IgD-negative memory B cell (primary cell): Measurements from ENCODE around the gene MTMR3. TPM values are rescaled to one million over a fixed set of nuclear protein-coding genes. Genes with fewer than 3 reads are reported as not detected.

Experiments
- H3K27ac Mint-ChIP-seq, 3 donors: one replicate each; pipeline ENCODE4 v1.8.0; 2020 to 2022; ENCODE audit warnings: mild to moderate bottlenecking in 3 of 3, mixed read lengths in 3 of 3, moderate library complexity in 1 of 3
- H3K27me3 Mint-ChIP-seq: one replicate; pipeline ENCODE4 v1.8.0; 2021; ENCODE audit warnings: mixed read lengths
- H3K36me3 Mint-ChIP-seq: one replicate; pipeline ENCODE4 v1.8.0; 2020; ENCODE audit warnings: mild to moderate bottlenecking, mixed read lengths
- H3K4me1 Mint-ChIP-seq, 3 donors: one replicate each; pipeline ENCODE4 v1.8.0; 2020 to 2022; ENCODE audit warnings: mixed read lengths in 3 of 3, mild to moderate bottlenecking in 1 of 3
- H3K4me3 Mint-ChIP-seq, 4 donors: one replicate each; pipeline ENCODE4 v1.8.0; 2020 to 2022; ENCODE audit warnings: mild to moderate bottlenecking in 4 of 4, mixed read lengths in 4 of 4, moderate library complexity in 3 of 4
- H3K9me3 Mint-ChIP-seq, 3 donors: one replicate each; pipeline ENCODE4 v1.8.0; 2020 to 2021; ENCODE audit warnings: mixed read lengths in 3 of 3, mild to moderate bottlenecking in 1 of 3
- polyA plus RNA-seq: library from polyadenylated mRNA; unstranded; fragments of 300-500 nt; fragmentation: Illumina TruSeq; gene quantifications from one replicate; pipeline ENCODE4 v1.2.3, GENCODE V29; 2021

Gene MTMR3
- polyA plus RNA-seq, 1 donor from 2014 or later: 15.0 TPM

- no peaks in the 10 kb centered on the region for H3K27me3 Mint-ChIP-seq
- H3K9me3 Mint-ChIP-seq: no peaks in the 10 kb centered on the region
- no peak overlapping the region for H3K4me3 Mint-ChIP-seq
- H3K4me1 Mint-ChIP-seq: peaks cover 0 to 4% (median 0%) of the 10 kb centered on the region in 3 donors
- peaks cover 9% of the 10 kb centered on the region for H3K36me3 Mint-ChIP-seq
- H3K27ac Mint-ChIP-seq: no peak overlapping the region
Measured at GRCh38 chr22:29983296-29983917, 100.4 kb downstream of the MTMR3 start.

DNA sequence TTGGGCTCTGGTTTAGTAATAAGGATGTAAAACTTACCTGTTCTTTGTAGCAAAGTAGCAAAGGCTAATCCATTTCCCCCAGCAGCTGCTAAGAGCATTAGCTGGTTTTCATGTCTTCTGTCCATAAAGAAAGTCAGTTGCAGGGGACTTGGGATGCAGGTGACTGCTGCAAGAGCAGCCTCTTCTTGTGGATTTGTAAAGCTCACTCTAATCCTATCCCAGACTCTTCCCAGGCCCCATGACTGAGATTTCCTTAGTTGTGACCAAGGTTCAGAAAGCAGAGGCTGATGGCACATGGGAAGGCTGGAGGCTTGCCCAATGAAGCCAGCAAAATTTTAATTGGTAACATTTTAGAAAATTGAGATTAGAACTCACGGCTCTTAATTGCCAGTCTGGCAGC, 102.9 kb downstream of the MTMR3 start:
- peaks cover 0 to 4% (median 0%) of the 10 kb centered on the region in 3 donors for H3K4me1 Mint-ChIP-seq
- H3K36me3 Mint-ChIP-seq: peaks cover 9% of the 10 kb centered on the region
- H3K27ac Mint-ChIP-seq: peak overlapping the region in 1 of 3 donors; percentile 25
- no peaks in the 10 kb centered on the region for H3K27me3 Mint-ChIP-seq
- H3K9me3 Mint-ChIP-seq: no peaks in the 10 kb centered on the region
- no peak overlapping the region for H3K4me3 Mint-ChIP-seq

DNA sequence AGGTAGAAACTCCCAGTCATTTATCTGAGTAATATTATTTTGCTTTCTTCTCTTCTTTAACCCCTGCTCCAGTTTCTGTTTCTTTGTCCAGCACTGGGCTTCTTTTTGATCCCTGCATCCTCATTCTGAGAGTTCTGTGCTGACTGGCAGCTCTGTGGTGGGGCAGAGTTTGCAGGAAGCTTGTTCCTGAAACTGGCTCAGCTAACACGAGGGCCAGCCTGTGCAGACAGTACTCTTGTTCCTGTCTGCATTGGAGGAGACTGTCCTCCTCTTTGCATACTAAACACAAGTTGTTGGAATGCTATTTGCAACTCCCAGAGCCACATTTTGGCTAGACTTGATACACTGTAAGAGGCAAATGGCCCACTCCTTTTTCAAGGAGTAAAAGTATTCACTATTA, 104.2 kb downstream of the MTMR3 start:
- H3K4me1 Mint-ChIP-seq: peaks cover 0 to 4% (median 0%) of the 10 kb centered on the region in 3 donors
- no peaks in the 10 kb centered on the region for H3K27me3 Mint-ChIP-seq
- H3K36me3 Mint-ChIP-seq: peaks cover 8% of the 10 kb centered on the region
- H3K27ac Mint-ChIP-seq: peak overlapping the region in 1 of 3 donors; percentile 9
- H3K9me3 Mint-ChIP-seq: no peaks in the 10 kb centered on the region
- H3K4me3 Mint-ChIP-seq: no peak overlapping the region

- H3K36me3 Mint-ChIP-seq: peaks cover 8% of the 10 kb centered on the region
- no peak overlapping the region for H3K4me3 Mint-ChIP-seq
- no peak overlapping the region for H3K27ac Mint-ChIP-seq
- peaks cover 0 to 4% (median 0%) of the 10 kb centered on the region in 3 donors for H3K4me1 Mint-ChIP-seq
- no peaks in the 10 kb centered on the region for H3K27me3 Mint-ChIP-seq
- H3K9me3 Mint-ChIP-seq: no peaks in the 10 kb centered on the region
Measured at GRCh38 chr22:29988719-29989118, 105.7 kb downstream of the MTMR3 start.

GRCh38 chr22:29989446-29989845, 106.5 kb downstream of the MTMR3 start:
- peaks cover 6% of the 10 kb centered on the region for H3K36me3 Mint-ChIP-seq
- H3K4me1 Mint-ChIP-seq: peaks cover 0 to 2% (median 0%) of the 10 kb centered on the region in 3 donors
- no peaks in the 10 kb centered on the region for H3K9me3 Mint-ChIP-seq
- H3K27me3 Mint-ChIP-seq: no peaks in the 10 kb centered on the region
- H3K27ac Mint-ChIP-seq: no peak overlapping the region
- no peak overlapping the region for H3K4me3 Mint-ChIP-seq

DNA sequence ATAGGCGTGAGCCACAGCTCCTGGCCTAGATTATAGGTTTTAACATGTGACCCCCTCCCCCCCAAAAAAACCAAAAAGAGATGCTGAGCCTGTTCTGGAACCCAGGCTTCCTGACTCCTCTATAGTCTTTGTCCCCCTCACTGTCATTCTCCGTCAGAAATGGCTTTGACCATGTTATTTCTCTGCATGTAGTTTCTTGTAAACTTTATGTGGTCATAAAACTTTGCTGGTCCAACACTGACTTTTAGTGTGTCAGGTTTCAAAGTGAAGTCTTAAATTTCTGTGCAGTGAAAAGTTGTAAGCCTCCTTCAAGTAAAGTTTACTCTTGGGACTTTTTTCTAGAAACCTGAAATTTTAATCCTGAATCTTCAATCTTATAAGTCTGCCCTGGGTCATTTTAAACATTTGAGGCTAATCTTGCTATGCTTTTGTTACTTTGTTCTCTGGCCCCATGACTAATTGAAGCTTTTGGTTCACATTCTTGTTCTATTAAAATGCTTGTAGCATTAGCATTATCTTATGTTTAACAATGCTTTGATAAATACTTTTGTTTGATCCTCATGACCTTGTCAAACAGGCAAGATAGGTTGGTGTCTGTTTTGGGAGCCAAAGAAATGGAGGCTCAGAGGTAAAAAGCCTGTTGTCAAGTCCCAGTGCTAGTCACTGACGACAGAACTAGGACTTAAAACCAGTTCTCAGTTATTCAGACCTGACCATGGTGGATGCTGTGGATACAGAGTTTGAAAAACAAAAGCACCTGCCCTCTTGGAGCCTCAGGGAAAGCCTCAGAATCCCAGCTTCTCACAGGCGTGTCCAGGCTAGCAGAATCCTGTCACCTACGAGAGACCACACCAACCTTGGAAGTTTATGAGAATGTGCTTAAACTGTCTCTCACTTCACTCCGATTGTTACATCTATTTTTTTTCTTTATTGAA, 109.6 kb downstream of the MTMR3 start:
- peaks cover 6% of the 10 kb centered on the region for H3K36me3 Mint-ChIP-seq
- H3K9me3 Mint-ChIP-seq: no peaks in the 10 kb centered on the region
- H3K27ac Mint-ChIP-seq: peak overlapping the region in 1 of 3 donors; percentile 27
- no peaks in the 10 kb centered on the region for H3K4me1 Mint-ChIP-seq
- H3K4me3 Mint-ChIP-seq: no peak overlapping the region
- no peaks in the 10 kb centered on the region for H3K27me3 Mint-ChIP-seq

GRCh38 chr22:29994027-29994715, 111.2 kb downstream of the MTMR3 start:
- Mint-ChIP-seq H3K36me3 (peaks cover 6% of the 10 kb centered on the region), H3K9me3 (no peaks in the 10 kb centered on the region), H3K4me3 (no peak overlapping the region), H3K4me1 (no peaks in the 10 kb centered on the region), H3K27ac (no peak overlapping the region), H3K27me3 (no peaks in the 10 kb centered on the region)

DNA sequence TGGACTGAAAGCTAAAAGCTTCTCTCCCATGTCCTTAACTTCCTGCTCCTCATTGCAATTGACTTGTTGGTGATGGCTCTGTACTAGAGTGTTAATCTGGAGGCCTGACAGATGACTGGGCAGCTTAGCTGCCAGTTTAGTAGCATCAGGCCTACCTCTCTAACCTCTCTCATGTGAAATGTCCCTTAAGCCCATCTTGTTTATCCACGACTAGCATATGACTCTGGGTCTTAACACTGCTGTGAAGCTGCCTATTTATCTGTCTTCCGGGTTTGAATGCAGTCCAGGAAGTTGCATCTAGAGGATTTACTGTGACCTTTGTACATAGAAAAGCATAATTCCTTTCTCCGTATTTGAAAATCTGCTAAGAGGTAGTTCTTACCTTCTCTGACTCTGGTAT, 112.0 kb downstream of the MTMR3 start:
- peaks cover 6% of the 10 kb centered on the region for H3K36me3 Mint-ChIP-seq
- no peaks in the 10 kb centered on the region for H3K9me3 Mint-ChIP-seq
- no peak overlapping the region for H3K4me3 Mint-ChIP-seq

DNA sequence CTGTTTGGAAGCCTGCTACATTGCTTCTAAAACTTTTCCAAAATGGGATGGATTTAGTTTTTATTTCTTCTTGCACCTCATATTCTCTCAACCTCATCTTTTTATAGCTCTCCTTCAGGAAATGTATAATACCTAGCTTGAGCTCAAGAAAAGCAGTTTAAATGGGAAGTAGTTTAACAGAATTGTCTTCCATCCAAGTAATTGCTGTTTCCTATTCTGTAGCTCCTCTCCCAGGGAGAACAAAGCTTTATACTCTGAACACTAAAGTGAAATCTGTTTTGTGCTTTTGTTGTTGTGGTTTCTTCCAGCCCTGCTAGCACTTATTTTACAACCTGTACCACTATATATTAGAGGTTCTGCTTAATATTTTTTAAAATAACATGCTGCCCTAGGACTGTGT, 114.1 kb downstream of the MTMR3 start:
- Mint-ChIP-seq H3K4me1 (peaks cover 0 to 1% (median 0%) of the 10 kb centered on the region in 3 donors), H3K9me3 (no peaks in the 10 kb centered on the region), H3K4me3 (no peak overlapping the region), H3K27me3 (no peaks in the 10 kb centered on the region), H3K27ac (no peak overlapping the region), H3K36me3 (peaks cover 3% of the 10 kb centered on the region)

More for the DNA sequence above, 112.0 kb downstream of the MTMR3 start:
- Mint-ChIP-seq H3K27ac (peak overlapping the region in 1 of 3 donors; percentile 35), H3K27me3 (no peaks in the 10 kb centered on the region), H3K4me1 (no peaks in the 10 kb centered on the region)

GRCh38 chr22:29997516-29997915, 114.5 kb downstream of the MTMR3 start:
- Mint-ChIP-seq H3K27me3 (no peaks in the 10 kb centered on the region), H3K36me3 (peaks cover 3% of the 10 kb centered on the region), H3K4me1 (peaks cover 0 to 1% (median 0%) of the 10 kb centered on the region in 3 donors), H3K9me3 (no peaks in the 10 kb centered on the region), H3K27ac (no peak overlapping the region), H3K4me3 (no peak overlapping the region)

DNA sequence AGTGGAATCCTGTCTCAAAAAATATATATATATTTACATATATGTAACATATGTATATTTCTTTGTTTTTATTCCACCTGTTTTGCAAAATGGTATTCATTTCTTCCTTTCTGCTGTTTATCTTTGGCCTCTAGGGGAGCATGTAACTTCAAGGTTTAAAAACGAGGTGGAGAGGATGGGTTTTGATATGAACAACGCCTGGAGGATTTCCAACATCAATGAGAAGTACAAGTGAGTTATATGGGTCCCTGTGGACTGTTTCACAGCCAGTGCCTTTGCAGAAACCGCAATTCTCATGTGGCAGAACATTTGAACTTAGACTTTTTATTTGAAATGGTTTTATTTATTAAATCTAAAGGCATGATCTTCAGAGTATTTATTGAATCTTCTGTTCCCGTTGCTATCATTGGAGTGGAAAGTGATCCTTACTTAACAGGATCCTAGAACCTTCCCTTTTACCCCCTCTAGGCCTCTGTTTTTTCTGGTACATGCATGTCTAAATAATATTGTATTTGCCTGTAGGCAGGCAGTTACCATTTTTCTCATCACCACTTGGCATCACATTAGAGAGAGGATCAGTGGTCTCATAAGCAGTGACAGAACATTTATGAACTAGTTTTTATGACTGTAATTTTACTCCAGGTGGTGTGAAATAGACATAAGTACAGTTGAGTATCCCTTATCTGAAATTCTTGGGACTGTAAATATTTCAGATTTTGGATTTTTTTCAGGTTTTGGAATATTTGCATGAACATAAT, 115.8 kb downstream of the MTMR3 start:
- Mint-ChIP-seq H3K4me3 (no peak overlapping the region), H3K4me1 (peaks cover 0 to 1% (median 0%) of the 10 kb centered on the region in 3 donors), H3K36me3 (peaks cover 3% of the 10 kb centered on the region), H3K9me3 (no peaks in the 10 kb centered on the region), H3K27ac (no peak overlapping the region), H3K27me3 (no peaks in the 10 kb centered on the region)

DNA sequence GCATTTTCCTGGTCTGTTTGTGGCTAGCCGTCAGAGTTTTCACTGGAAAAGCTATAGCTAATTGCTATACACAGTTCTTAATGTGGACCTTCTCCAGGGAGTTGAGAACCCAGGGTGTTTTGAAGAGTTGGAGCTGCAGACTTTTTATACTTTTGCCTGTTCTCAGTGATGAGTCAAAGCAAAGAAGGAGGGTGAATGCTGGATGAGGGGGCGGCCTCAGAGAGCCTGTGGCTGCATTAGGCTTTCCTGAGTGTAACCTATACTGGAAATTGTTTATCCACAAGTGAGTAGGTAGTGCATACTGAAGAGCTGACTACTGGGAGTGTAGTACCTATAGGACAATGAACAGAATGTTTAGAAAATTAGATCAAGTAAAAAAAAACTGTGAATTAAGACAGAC, 117.6 kb downstream of the MTMR3 start:
- H3K4me3 Mint-ChIP-seq: no peak overlapping the region
- no peaks in the 10 kb centered on the region for H3K9me3 Mint-ChIP-seq
- no peaks in the 10 kb centered on the region for H3K27me3 Mint-ChIP-seq
- H3K27ac Mint-ChIP-seq: peak overlapping the region in 1 of 3 donors; percentile 53
- H3K36me3 Mint-ChIP-seq: no peaks in the 10 kb centered on the region
- peaks cover 0 to 1% (median 0%) of the 10 kb centered on the region in 3 donors for H3K4me1 Mint-ChIP-seq

- Mint-ChIP-seq H3K36me3 (no peaks in the 10 kb centered on the region), H3K27ac (peak overlapping the region; percentile 10 to 59 (median 27))
Measured at GRCh38 chr22:30001459-30001858, 118.5 kb downstream of the MTMR3 start.

DNA sequence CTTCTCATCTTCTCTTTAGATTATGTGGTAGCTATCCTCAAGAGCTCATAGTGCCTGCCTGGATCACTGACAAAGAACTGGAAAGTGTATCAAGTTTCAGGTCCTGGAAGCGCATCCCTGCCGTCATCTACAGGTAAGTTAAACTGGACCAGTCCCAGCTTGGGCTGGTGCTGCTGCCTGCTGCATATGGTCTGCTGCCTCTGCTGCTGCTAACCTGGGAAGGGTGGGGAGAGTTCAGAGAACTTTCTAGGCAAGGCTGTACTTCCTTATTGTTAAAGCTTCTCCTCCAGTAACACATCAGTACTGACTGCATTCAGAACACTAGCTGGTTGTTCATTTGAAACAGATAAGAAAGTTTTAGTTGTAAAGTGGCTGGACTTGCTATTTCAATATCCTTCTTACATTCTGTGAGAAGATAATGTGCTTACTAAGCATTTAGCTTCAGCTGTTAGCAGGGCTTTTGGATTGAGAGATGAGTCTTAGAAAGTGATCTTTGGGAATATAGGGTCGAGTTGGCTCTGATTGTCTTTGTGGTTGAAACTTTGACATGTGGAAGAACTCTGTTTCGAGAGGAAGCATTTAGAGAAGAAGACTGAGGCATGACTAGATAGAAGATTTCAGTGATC, 120.0 kb downstream of the MTMR3 start:
- Mint-ChIP-seq H3K27ac (peak overlapping the region in 1 of 3 donors; percentile 14), H3K4me1 (peaks cover 0 to 1% (median 0%) of the 10 kb centered on the region in 3 donors), H3K4me3 (no peak overlapping the region), H3K27me3 (no peaks in the 10 kb centered on the region), H3K36me3 (no peaks in the 10 kb centered on the region), H3K9me3 (no peaks in the 10 kb centered on the region)

More at GRCh38 chr22:30001459-30001858, 118.5 kb downstream of the MTMR3 start:
- Mint-ChIP-seq H3K9me3 (no peaks in the 10 kb centered on the region), H3K27me3 (no peaks in the 10 kb centered on the region), H3K4me1 (peaks cover 0 to 1% (median 0%) of the 10 kb centered on the region in 3 donors), H3K4me3 (no peak overlapping the region)
